Body of pancreas (tissue), 4 donors: ENCODE measurements around the gene SCGB3A2.
A peak's percentile ranks its signal among the peaks of the same experiment; 100 is the strongest.

Experiments
- CTCF ChIP-seq, 7 experiments: fragments of 450-650 bp in 4 of 7; fragments of 200-600 bp in 3 of 7; sonication (generic) in 3 of 7; IDR thresholded peaks; one replicate each; pipeline ENCODE4 v1.5.1; 2016 to 2019; ENCODE audit warnings: antibody characterized with exemption in 7 of 7
- POLR2A ChIP-seq, 3 donors: fragments of 450-650 bp; IDR thresholded peaks; one replicate each; pipeline ENCODE4 v1.6.1; 2016; ENCODE audit warnings: antibody characterized with exemption in 3 of 3, mild to moderate bottlenecking in 2 of 3

- peak in 6 of 7 experiments; percentile 59 to 80 (median 76) for TF ChIP-seq CTCF (IDR thresholded peaks at IDR 0.05)
- no peak for TF ChIP-seq POLR2A (IDR thresholded peaks at IDR 0.05)
Measured at GRCh38 chr5:147887026-147887627, 8.6 kb downstream of the SCGB3A2 start.
